ENCODE data around the gene HS6ST1.

Gene HS6ST1

GRCh38 chr2:128311216-128311754 is 7.4 kb downstream of the HS6ST1 start:
- no peak for DNase-seq (ENCODE audit: low read depth in 3 of 3)

GRCh38 chr2:128310761-128311160 is 7.9 kb downstream of the HS6ST1 start:
- no peak for DNase-seq (ENCODE audit: low read depth in 3 of 3)

- DNase-seq (ENCODE audit: low read depth in 3 of 3), result no peak
Observed at GRCh38 chr2:128310094-128310716, 8.5 kb downstream of the HS6ST1 start.

GRCh38 chr2:128309280-128310093 is 9.2 kb downstream of the HS6ST1 start:
- no peak for DNase-seq (ENCODE audit: low read depth in 3 of 3)

- DNase-seq (ENCODE audit: low read depth in 3 of 3), result no peak
Observed at GRCh38 chr2:128308889-128309279, 9.8 kb downstream of the HS6ST1 start.

- DNase-seq (ENCODE audit: low read depth in 3 of 3), result no peak
Observed at GRCh38 chr2:128308284-128308731, 10.4 kb downstream of the HS6ST1 start.

- no peak for DNase-seq (ENCODE audit: low read depth in 3 of 3)
Observed at GRCh38 chr2:128307595-128307994, 11.1 kb downstream of the HS6ST1 start.

GRCh38 chr2:128306931-128307460 is 11.7 kb downstream of the HS6ST1 start:
- DNase-seq (ENCODE audit: low read depth in 3 of 3), result no peak

GRCh38 chr2:128306081-128306930 is 12.4 kb downstream of the HS6ST1 start:
- DNase-seq (ENCODE audit: low read depth in 3 of 3), result no peak

- DNase-seq (ENCODE audit: low read depth in 3 of 3), result no peak
Observed at GRCh38 chr2:128305555-128306080, 13.1 kb downstream of the HS6ST1 start.

- no peak for DNase-seq (ENCODE audit: low read depth in 3 of 3)
Observed at GRCh38 chr2:128304715-128305554, 13.7 kb downstream of the HS6ST1 start.

- no peak for DNase-seq (ENCODE audit: low read depth in 3 of 3)
Observed at GRCh38 chr2:128304330-128304714, 14.3 kb downstream of the HS6ST1 start.

- DNase-seq (ENCODE audit: low read depth in 3 of 3), result no peak
Observed at GRCh38 chr2:128303911-128304310, 14.8 kb downstream of the HS6ST1 start.

- DNase-seq (ENCODE audit: low read depth in 3 of 3), result no peak
Observed at GRCh38 chr2:128303095-128303791, 15.4 kb downstream of the HS6ST1 start.

GRCh38 chr2:128302744-128303067 is 16.0 kb downstream of the HS6ST1 start:
- DNase-seq (ENCODE audit: low read depth in 3 of 3), result no peak

GRCh38 chr2:128302011-128302743 is 16.5 kb downstream of the HS6ST1 start:
- DNase-seq (ENCODE audit: low read depth in 3 of 3), result no peak

- DNase-seq (ENCODE audit: low read depth in 3 of 3), result no peak
Observed at GRCh38 chr2:128301501-128301966, 17.1 kb downstream of the HS6ST1 start.

- DNase-seq (ENCODE audit: low read depth in 3 of 3), result no peak
Observed at GRCh38 chr2:128301021-128301420, 17.6 kb downstream of the HS6ST1 start.
